Stimulated activated CD4-positive, alpha-beta T cell treated with anti-CD3 and anti-CD28 coated beads, Interleukin-15, amount 100 ng/mL, for 24 hours (primary cell): ENCODE results near the gene DYNC1H1.
A peak's percentile ranks its signal among the peaks of the same experiment; 100 is the strongest.
"Not testable (repeated sequence)": the region's sequence is repeated elsewhere in the genome, so short reads cannot be mapped to it uniquely, and the experiment has no call there.

Experiments
- DNase-seq: peaks from one replicate; pipeline ENCODE4 v3.0.0-alpha.2; 2020

Gene DYNC1H1

GRCh38 chr14:102043251-102044025 lies 79.1 kb downstream of the DYNC1H1 start:
- DNase-seq = no peak

DNA sequence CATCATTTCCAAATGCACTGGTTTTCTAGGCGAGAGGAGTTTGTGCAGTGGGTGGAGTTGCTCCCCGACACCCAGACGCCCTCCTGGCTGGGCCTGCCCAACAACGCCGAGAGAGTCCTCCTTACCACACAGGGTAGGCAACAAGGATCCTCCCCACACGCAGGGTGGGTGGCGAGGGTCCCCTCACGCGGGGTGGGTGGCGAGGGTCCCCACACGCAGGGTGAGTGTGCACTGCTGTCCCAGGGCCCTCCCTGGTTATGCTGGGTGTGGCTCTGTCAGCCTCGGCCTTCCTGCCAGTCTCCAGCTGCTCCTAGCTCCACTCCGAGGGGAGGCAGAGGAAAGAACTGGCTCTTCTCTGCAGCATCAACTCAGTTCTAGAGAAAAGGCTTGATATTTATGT lies 80.2 kb downstream of the DYNC1H1 start:
- no peak for DNase-seq

GRCh38 chr14:102046337-102047278 lies 82.2 kb downstream of the DYNC1H1 start:
- DNase-seq = peak; percentile 30

DNA sequence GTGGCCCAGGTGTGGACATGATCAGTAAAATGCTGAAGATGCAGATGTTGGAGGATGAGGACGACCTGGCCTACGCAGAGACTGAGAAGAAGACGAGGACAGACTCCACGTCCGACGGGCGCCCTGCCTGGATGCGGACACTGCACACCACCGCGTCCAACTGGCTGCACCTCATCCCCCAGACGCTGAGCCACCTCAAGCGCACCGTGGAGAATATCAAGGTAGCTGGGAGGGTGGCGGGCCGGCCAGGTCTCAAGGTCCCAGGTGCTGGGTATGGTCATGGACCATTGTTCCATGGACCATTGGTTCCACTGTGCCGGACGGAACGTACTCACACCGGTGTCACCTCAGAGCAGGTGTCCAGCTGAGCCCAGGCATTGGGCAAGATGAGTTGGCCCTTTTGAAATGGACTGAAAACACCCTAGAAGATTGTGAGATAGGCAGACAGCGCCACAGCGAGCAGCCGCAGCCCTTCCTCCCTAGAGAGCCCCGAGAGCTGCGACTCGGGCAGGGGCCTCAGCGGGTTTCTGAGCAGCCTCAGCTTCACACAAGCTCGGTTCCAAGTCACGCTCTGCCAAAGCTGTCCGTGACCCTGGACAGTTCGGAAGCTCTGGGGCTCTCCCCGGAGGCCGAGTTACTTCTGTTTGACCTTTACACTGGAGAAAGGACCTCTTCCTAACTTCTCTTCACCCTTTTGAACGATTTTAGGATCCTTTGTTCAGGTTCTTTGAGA lies 83.6 kb downstream of the DYNC1H1 start:
- no peak for DNase-seq

DNA sequence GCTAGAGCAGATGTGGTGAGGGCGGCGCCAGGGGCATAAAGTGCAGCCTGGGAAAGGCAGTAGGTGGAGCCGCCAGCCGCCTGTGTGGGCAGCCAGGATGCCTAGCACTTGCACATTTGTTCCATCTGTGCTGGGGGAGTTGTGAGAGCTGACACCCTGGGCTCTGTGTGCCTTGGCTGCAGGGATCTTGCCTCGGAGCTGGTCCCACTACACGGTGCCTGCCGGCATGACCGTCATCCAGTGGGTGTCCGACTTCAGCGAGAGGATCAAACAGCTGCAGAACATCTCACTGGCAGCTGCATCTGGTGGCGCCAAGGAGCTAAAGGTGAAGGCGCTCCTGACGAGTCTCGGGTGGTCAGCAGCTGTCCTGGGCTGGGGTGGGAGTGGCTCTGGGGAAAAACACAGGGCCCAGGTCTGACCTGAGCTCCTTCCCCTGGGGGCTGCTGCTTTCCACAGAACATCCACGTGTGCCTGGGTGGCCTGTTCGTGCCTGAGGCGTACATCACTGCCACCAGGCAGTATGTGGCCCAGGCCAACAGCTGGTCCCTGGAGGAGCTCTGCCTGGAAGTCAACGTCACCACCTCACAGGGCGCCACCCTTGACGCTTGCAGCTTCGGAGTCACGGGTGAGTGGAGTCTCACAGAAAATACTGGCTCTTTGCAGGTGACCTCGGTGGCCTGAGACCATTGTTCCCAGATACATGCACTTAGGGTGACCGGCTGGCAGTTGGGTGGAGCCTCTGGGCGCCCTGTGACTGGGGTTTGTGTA lies 85.1 kb downstream of the DYNC1H1 start:
- DNase-seq = no peak

GRCh38 chr14:102050026-102050405 lies 85.6 kb downstream of the DYNC1H1 start:
- no peak for DNase-seq

DNA sequence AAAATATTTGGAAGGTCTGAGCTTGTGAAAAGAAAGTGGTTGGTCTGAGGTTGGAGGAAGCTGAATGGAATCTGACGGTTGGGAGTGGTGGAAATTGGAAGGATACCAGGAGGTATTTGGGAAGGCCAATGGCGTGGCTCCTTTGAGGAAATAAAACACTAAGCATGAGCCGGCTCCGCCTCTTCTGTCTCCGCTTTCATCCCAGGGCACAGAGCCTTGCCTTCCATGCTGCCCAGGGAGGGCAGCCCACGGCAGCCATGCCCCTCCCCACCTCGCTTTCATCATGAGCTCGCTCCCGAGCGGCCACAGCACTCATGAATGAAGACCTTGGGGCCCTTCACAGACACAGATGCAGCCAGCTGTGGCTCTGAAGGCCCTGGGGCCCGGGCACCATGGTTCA lies 86.3 kb downstream of the DYNC1H1 start:
- no peak for DNase-seq

GRCh38 chr14:102052522-102052921 lies 88.1 kb downstream of the DYNC1H1 start:
- DNase-seq = no peak

DNA sequence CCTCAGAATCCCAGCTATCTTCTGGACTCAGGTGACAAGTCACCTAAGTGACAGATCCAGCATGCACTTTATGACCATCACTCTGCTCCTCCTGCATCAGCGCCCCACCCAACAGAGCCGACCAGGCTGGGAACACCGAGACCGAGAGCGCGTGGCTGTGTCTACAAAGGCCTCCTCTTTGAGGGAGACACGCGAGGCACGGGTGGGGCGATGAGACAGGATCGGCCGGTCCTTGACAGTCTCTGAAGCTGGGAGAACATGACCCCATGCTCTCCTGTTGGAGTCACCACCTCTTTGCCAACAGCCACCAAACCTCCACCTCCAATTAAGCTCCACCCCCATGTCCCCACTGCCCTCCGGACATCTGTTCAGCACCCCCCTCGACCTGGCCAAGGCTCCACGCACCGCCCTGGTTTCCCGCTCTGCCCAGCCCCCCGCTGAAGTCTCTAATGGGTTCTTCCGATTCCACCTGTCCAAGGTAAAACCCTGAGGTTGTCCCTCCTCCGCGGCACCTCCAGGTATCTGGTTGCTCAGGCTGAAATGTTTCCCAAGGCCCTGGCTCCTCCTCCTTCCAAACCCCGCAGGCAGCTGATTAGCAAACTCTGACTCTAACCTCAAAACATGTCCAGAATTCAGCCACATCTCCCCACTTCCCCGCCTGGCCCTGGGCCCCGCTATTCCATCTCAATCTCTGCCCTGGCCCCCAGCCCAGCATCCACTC lies 91.0 kb downstream of the DYNC1H1 start:
- no peak for DNase-seq

DNA sequence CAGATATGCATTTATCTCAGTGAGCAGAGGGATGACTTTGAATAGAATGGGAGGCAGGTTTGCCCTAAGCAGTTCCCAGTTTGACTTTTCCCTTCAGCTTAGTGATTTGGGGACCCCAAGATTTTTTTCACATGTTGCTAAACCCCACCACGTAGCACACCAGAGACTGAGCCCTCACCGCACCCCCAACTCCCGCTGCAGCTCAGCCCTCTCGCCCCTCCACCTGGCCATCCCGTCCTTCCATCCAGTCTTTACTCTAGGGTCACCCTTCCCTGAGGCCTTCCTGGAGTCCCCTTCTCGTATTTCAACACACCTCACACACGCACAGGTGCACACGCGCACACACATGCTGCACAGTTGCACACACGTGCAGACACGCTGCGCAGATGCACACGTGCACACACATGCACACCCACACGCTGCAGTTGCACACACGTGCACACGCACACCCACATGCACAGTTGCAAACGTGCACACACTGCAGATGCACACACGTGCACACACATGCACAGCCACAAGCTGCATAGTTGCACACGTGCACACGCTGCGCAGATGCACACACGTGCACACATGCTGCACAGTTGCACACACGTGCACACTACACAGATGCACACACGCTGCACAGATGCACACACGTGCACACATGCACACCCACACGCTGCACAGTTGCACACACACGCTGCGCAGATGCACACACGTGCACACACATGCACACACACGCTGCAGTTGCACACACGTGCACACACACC lies 92.5 kb downstream of the DYNC1H1 start:
- DNase-seq = no peak

DNA sequence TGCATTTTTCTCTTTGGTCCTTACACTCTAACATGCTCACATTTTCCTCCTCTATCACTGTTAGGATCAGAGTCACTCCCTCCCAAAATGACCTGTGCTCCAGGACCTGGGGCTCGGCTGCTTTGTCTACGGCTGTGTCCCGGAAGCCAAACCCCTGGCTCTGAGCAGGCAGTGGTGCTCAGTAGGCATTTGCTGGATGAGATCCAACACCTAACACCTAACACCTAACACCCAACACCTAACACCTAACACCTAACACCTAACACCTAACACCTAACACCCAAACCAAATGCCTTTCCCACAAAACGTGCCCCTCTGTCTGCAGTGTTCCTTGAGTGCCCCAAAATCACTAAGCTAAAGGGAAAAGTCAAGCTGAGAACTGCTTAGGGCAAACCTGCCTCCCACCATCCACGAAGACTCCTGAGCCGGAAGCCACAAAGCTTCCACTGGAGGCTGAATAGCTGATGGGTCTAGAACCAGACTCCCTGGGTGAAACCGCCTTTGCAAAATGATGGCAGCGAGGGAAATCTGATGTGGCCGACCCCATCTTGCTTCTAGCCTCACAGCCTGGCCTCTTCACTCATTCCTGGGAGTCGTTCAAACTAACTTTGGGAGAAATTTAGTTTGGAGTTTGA lies 93.2 kb downstream of the DYNC1H1 start:
- no peak for DNase-seq

GRCh38 chr14:102058146-102058545 lies 93.8 kb downstream of the DYNC1H1 start:
- no peak for DNase-seq

GRCh38 chr14:102058961-102059360 lies 94.6 kb downstream of the DYNC1H1 start:
- no peak for DNase-seq

- peak; percentile 80 for DNase-seq
These were observed 98.9 kb downstream of the DYNC1H1 start for GRCh38 chr14:102063109-102063807.

- no peak for DNase-seq
These were observed 99.5 kb downstream of the DYNC1H1 start for GRCh38 chr14:102063808-102064429.

- not testable (repeated sequence) for DNase-seq
These were observed 100.2 kb downstream of the DYNC1H1 start for GRCh38 chr14:102064590-102064989.

DNA sequence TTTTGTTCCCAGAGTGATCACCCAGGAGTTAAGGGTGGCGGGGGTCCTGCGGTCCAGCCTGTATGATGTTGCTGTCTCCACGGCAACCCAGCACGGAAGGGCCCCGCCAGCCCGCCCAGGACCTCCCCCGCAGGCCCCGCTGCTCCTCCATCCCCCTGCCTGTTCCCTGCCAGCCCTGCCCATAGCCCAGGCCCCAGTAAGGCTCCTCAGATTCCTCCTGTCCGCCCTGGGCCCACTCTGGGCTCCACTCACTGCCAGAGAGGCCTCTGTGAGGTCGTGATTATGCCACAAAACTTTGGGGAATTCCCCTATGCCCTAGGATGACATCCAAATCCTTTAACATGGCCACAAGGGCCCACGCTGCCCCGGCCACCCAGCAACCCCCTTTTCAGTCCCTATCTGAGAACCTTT lies 101.7 kb downstream of the DYNC1H1 start:
- DNase-seq = no peak

DNA sequence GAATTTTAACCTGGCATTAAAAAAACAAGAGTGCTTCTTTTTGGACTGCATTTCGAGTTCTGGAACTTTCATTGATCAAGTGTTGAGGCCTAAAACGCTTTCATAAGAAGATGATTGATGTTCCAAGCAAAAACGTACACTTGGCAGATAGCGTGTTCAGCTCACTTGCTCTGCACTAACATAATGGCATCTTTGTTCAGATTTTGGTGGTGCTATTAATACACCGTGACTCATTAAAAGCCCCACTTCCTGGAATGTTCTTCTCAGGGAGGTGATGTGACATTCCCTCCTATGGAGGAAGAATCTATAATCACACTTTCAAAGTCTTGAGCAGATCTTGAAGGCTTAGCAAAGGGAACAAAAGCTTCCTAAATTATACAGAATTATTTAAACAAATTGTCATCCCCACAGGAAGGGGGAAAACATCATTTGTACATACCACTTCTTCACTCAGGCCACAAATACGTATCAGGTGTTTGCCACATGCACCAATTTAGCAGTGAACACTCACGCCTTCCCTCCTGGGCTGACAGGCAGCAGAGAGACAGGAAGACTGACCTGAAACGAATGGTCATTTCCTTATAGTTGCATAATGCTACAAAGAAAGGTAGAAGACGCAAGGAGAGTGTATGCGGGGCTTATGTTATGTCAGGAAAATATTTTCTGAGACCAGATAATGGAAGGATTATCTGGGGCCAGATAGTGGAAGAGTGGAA lies 107.1 kb downstream of the DYNC1H1 start:
- DNase-seq = no peak
